ENCODE data around the gene SETD7.

The SETD7 gene

DNA sequence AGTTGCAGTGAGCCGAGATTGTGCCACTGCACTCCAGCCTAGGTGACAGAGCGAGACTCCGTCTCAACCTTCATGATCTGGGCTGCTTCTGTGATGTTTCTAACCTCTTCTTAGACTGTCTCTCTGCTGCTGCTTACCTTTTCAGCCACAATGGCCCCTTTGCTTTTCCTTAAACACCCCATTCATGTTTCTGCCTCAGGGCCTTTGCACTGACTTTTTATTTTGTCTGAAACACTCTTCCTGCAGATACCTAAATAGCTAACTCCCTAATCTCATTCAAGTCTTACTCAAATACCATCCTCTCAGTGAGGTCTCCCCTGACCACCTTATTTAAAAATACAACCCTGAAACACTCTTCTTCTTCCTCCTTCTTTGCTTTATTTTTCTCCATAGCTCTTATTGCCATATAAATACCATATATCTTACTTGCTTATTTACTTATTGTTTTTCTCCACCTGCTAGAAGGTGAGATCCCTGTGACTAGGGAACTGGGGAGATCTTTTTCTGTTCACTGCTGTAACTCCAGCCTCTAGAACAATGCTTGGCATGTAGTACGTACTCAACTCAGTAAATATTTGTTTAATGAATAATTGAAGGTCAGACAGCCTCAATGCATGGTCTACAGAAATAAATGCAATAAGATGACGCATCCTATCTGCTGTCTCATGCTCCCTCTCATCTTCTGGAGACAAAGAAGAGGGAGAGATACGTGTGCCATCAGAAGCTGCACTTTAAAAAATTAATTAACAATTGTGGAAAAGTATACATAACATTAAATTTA lies 43.8 kb upstream of the SETD7 start:
- DNase-seq (ENCODE audit: extremely low spot score) = no peak
- CTCF ChIA-PET = no interaction called here
- POLR2A ChIA-PET = no interaction called here
- TF ChIP-seq, protein P1, sequence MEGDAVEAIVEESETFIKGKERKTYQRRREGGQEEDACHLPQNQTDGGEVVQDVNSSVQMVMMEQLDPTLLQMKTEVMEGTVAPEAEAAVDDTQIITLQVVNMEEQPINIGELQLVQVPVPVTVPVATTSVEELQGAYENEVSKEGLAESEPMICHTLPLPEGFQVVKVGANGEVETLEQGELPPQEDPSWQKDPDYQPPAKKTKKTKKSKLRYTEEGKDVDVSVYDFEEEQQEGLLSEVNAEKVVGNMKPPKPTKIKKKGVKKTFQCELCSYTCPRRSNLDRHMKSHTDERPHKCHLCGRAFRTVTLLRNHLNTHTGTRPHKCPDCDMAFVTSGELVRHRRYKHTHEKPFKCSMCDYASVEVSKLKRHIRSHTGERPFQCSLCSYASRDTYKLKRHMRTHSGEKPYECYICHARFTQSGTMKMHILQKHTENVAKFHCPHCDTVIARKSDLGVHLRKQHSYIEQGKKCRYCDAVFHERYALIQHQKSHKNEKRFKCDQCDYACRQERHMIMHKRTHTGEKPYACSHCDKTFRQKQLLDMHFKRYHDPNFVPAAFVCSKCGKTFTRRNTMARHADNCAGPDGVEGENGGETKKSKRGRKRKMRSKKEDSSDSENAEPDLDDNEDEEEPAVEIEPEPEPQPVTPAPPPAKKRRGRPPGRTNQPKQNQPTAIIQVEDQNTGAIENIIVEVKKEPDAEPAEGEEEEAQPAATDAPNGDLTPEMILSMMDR (IDR thresholded peaks at IDR 0.05; ENCODE audit: control extremely low read depth, extremely low read depth, low read depth, missing control alignments) = no peak

DNA sequence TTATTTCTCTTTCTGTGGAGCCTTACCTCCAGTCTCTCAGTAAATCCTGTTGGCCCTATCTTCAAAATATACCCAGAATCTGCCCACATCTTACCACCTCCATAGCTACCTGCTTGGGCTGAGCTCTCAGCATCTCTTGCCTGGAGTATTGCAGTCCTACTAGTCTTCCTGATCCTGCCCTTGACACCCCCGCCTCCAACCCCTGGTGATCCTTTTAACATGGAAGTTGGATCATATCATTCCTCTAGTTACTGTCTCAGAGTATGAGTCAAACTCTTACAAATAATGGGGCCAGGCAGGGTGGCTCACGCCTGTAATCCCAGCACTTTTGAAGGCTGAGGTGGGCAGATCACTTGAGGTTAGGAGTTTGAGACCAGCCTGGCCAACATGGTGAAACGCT lies 43.1 kb upstream of the SETD7 start:
- POLR2A ChIA-PET = no interaction called here
- TF ChIP-seq, protein P1 (IDR thresholded peaks at IDR 0.05; ENCODE audit: control extremely low read depth, extremely low read depth, low read depth, missing control alignments) = no peak
- no peak for DNase-seq (ENCODE audit: extremely low spot score)
- CTCF ChIA-PET = no interaction called here

DNA sequence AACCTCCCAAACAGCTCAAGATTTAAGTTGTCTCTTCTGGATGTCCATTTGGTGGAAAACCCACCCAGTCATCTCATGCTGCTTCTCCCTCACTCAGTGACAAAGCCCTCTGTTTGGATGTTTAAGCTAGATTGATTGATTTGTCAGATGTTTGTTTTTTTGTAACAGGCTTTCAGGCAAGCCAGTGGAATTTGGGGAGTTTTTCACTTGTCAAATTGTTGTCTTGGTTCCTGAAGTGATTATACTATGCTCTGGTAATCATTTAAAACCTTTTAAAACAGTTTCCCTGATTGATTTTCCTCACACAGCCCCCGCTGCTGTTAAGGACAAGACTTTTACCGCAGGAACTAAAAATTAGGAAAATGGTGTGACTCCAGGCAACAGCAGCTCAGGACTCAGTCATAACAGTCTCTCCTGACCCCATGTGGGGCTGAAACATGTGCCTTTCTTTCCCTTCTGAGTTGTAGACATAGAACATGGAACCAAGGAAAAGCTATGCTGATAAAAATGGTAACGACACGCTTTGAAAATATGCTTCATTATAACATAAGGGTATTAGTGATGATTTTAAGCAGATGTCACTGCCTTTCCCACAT lies 40.8 kb upstream of the SETD7 start:
- DNase-seq (ENCODE audit: extremely low spot score) = no peak
- CTCF ChIA-PET = interaction anchor here (1.2 kb wide), 1 partner anchor 60 kb away, joined by 3 read pairs; no protein-coding TSS in a partner anchor
- POLR2A ChIA-PET = no interaction called here
- TF ChIP-seq, protein P1 (IDR thresholded peaks at IDR 0.05; ENCODE audit: control extremely low read depth, extremely low read depth, low read depth, missing control alignments) = no peak

DNA sequence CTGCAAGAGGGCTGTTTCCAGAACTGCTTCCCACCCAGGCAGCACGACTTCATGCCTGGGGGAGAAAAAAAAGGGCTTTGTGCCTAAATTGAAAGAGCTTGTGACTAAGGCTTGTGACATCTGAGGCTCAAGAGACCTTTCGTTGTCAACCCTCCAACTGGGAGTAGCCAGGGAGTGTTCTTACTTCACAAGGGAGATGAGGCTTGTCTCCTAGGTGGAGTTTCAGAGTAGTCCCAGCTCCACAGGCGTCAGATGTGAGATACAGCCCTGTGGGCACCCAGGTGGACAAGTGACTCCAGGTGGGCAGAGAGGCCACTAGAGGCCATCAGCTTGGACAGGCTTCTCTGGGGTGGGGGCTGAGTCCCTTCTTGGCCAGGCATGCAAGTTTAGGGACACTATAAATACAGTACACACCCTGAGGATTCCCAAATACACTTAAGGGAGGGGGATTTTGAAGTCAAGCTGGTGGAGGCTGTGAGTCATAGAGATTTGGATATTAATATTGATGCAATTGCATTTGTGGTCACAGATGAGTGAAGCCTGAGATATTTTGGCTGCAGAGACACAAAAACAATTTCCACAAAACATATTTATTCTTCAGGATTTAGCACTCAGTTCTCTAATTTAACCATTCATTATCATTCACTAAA lies 40.1 kb upstream of the SETD7 start:
- no peak for DNase-seq (ENCODE audit: extremely low spot score)
- TF ChIP-seq, protein P1 (IDR thresholded peaks at IDR 0.05; ENCODE audit: control extremely low read depth, extremely low read depth, low read depth, missing control alignments) = no peak
- POLR2A ChIA-PET = no interaction called here
- CTCF ChIA-PET = interaction anchor here (1.6 kb wide), 1 partner anchor 8 kb away, joined by 4 read pairs; no protein-coding TSS in a partner anchor

DNA sequence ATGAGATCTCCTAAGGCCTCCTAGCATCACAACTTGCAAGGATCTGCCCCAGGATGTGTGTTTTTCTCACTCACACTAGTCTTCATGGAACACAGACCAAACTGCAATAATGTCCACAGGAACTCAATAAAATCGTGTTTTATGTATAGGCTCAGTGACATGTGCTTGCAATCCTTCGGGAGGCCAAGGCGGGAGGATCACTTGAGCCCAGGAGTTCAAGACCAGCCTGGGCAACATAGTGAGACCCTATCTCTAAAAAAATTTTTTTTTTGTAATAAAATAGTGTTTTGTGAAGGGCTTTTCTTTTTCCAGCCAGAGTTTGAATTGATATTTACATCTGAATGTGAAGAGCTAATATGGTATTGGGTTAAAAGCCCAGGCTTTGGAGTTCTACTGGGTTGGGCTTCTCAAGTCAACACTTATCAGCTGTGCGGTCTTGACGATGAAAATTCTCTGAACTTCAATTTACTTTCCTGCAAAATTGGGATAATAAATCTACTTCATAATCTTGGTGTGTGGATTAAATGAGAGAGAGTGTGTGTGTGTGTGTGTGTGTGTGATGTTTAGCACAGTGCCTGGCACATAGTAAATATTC lies 38.7 kb upstream of the SETD7 start:
- CTCF ChIA-PET = interaction anchor here (1.0 to 1.6 kb wide), 2 partner anchors 9 to 25 kb away, joined by 3 to 4 read pairs; no protein-coding TSS in a partner anchor
- POLR2A ChIA-PET = no interaction called here
- TF ChIP-seq, protein P1 (IDR thresholded peaks at IDR 0.05; ENCODE audit: control extremely low read depth, extremely low read depth, low read depth, missing control alignments) = no peak
- DNase-seq (ENCODE audit: extremely low spot score) = no peak

DNA sequence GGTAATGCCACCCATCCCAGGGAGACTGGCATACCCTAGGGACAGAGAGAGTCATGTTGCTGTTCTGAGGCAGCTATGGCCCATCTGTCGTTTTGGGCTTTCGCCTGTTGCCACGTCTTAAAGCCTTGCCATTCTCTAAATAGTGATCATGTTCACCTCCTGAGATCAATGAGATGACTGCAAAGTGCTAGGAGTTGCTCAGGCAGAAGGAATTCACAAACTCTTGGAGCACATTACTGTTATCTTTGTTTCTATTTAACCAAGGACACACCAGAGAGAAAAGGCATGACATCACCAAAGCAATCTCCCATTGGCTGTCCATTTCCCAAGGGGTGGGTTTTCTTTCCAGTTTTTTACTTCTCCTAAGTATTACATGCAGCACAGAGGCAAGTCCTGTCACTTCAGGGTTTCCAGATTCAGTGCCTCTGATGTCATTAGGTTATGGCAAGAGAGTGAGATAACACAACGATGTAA lies 37.1 kb upstream of the SETD7 start:
- TF ChIP-seq, protein P1 (IDR thresholded peaks at IDR 0.05; ENCODE audit: control extremely low read depth, extremely low read depth, low read depth, missing control alignments) = no peak
- no peak for DNase-seq (ENCODE audit: extremely low spot score)
- ChIA-PET CTCF (interaction anchor here (0.9 to 1.1 kb wide), 2 partner anchors 10 to 59 kb away, joined by 3 to 5 read pairs; no protein-coding TSS in a partner anchor), POLR2A (no interaction called here)
